PC-3 (cell line): ENCODE results near the gene SLC25A26. TPM values are rescaled to one million over a fixed set of nuclear protein-coding genes. Genes with fewer than 3 reads are reported as not detected.
"Not testable (repeated sequence)": the region's sequence is repeated elsewhere in the genome, so short reads cannot be mapped to it uniquely, and the experiment has no call there.

Experiments used
- ATAC-seq: fragments of 200-7000 bp; cut with Tn5 transposase; 2 replicates; pipeline ENCODE4 v1.9.1; 2020; ENCODE audit warnings: mild to moderate bottlenecking, moderate library complexity
- BruUV-seq: library from RNA; stranded (reverse); fragments of 400-500 nt; replicated peaks from 2 replicates; lab custom pipeline; 2021; lab: Mats Ljungman, UMichigan
- CTCF ChIA-PET: fragments of 300-600 bp; sonication (Branson Sonifier 250); formaldehyde crosslinking; loops from one replicate; lab custom pipeline; 2022; ENCODE audit warnings: antibody characterized with exemption; lab: Charles Lee
- POLR2A ChIA-PET: fragments of 300-600 bp; sonication (Branson Sonifier 250); formaldehyde crosslinking; loops from one replicate; lab custom pipeline; 2022; ENCODE audit warnings: antibody characterized with exemption; ENCODE audit not compliant: unreplicated experiment; lab: Charles Lee
- DNase-seq: peaks from one replicate; pipeline ENCODE4 v3.0.0-alpha.2; 2015
- H2AFZ ChIP-seq: fragments of 300-600 bp; sonication (generic); 2 replicates; pipeline ENCODE4 v1.6.0; 2016; ENCODE audit warnings: antibody characterized with exemption, low read length
- H3F3A ChIP-seq: fragments of 300-600 bp; sonication (generic); one replicate; pipeline ENCODE4 v1.6.0; 2017; ENCODE audit warnings: antibody characterized with exemption, low read length, control low read depth, mild to moderate bottlenecking; ENCODE audit not compliant: unreplicated experiment
- H3K27ac ChIP-seq: fragments of 300-600 bp; sonication (generic); 2 replicates; pipeline ENCODE4 v1.5.1; 2016; ENCODE audit warnings: mild to moderate bottlenecking, low read length
- H3K27me3 ChIP-seq: fragments of 300-600 bp; sonication (generic); 2 replicates; pipeline ENCODE4 v1.6.1; 2016; ENCODE audit warnings: low read length, mixed read lengths
- H3K36me3 ChIP-seq: fragments of 300-600 bp; sonication (generic); 2 replicates; pipeline ENCODE4 v1.6.1; 2016; ENCODE audit warnings: low read depth, mixed run types, low read length, mixed read lengths
- H3K4me1 ChIP-seq: fragments of 300-600 bp; sonication (generic); 2 replicates; pipeline ENCODE4 v1.5.1; 2016; ENCODE audit warnings: low read length; ENCODE audit not compliant: insufficient read depth
- H3K4me2 ChIP-seq: fragments of 300-600 bp; sonication (generic); 2 replicates; pipeline ENCODE4 v1.6.0; 2016; ENCODE audit warnings: low read length
- H3K4me3 ChIP-seq: fragments of 300-600 bp; sonication (generic); 2 replicates; pipeline ENCODE4 v1.5.1; 2016; ENCODE audit warnings: mild to moderate bottlenecking, low read length, mixed read lengths
- H3K79me2 ChIP-seq: fragments of 300-600 bp; sonication (generic); 2 replicates; pipeline ENCODE4 v1.6.1; 2017; ENCODE audit warnings: low read length, mixed read lengths
- H3K9ac ChIP-seq: fragments of 300-600 bp; sonication (generic); 2 replicates; pipeline ENCODE4 v1.6.0; 2016; ENCODE audit warnings: mild to moderate bottlenecking, low read length
- H3K9me2 ChIP-seq: fragments of 300-600 bp; sonication (generic); replicated peaks from 2 replicates; pipeline ENCODE4 v1.6.1; 2016; ENCODE audit warnings: mixed run types, low read length, mixed read lengths
- H3K9me3 ChIP-seq: fragments of 300-600 bp; sonication (generic); 2 replicates; pipeline ENCODE4 v1.6.1; 2016; ENCODE audit warnings: low read length, mixed read lengths
- H4K20me1 ChIP-seq: fragments of 300-600 bp; sonication (generic); 2 replicates; pipeline ENCODE4 v1.6.1; 2016; ENCODE audit warnings: low read length, mixed read lengths
- EZH2 ChIP-seq: fragments of 300-600 bp; sonication (generic); IDR thresholded peaks from one replicate; pipeline ENCODE4 v1.6.1; 2017; ENCODE audit warnings: antibody characterized with exemption, mild to moderate bottlenecking, low read length; ENCODE audit not compliant: unreplicated experiment
- EZH2phosphoT487 ChIP-seq: fragments of 300-600 bp; sonication (generic); IDR thresholded peaks from 2 replicates; pipeline ENCODE4 v1.6.1; 2018; ENCODE audit warnings: mild to moderate bottlenecking, antibody characterized with exemption, low read length, borderline replicate concordance
- intact Hi-C: fragments of 100-400 bp; cut with micrococcal nuclease; formaldehyde crosslinking; loops from 2 replicates; pipeline ENCODE4 v1.9.0; 2023
- total RNA-seq: library from RNA; depleted of rRNA; stranded (reverse); fragments of >200 nt; gene quantifications from 2 replicates; pipeline ENCODE4 v1.2.3, GENCODE V29; 2014
- TF ChIP-seq, protein P1 (sequence below): fragments of 300-600 bp; sonication (generic); conservative IDR thresholded peaks from 2 replicates; pipeline ENCODE4 v1.5.1; 2017; ENCODE audit warnings: antibody characterized with exemption, low read depth, mild to moderate bottlenecking, low read length

Gene SLC25A26
- total RNA-seq, 1 experiment from 2014 or later = 7.9 TPM

GRCh38 chr3:66416556-66417304, 195.9 kb downstream of the SLC25A26 start:
- TF ChIP-seq EZH2 (no peak), EZH2phosphoT487 (no peak)
- TF ChIP-seq, protein P1, sequence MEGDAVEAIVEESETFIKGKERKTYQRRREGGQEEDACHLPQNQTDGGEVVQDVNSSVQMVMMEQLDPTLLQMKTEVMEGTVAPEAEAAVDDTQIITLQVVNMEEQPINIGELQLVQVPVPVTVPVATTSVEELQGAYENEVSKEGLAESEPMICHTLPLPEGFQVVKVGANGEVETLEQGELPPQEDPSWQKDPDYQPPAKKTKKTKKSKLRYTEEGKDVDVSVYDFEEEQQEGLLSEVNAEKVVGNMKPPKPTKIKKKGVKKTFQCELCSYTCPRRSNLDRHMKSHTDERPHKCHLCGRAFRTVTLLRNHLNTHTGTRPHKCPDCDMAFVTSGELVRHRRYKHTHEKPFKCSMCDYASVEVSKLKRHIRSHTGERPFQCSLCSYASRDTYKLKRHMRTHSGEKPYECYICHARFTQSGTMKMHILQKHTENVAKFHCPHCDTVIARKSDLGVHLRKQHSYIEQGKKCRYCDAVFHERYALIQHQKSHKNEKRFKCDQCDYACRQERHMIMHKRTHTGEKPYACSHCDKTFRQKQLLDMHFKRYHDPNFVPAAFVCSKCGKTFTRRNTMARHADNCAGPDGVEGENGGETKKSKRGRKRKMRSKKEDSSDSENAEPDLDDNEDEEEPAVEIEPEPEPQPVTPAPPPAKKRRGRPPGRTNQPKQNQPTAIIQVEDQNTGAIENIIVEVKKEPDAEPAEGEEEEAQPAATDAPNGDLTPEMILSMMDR = no peak
- no peaks in the 10 kb centered on the region for H3K27me3 ChIP-seq
- no peaks in the 10 kb centered on the region for H3K36me3 ChIP-seq
- no peaks in the 10 kb centered on the region for H3F3A ChIP-seq
- H2AFZ ChIP-seq = no peak overlapping the region
- no TSS peak for BruUV-seq
- no peaks in the 10 kb centered on the region for H3K4me1 ChIP-seq
- H3K27ac ChIP-seq = no peak overlapping the region
- H3K9me2 ChIP-seq = no peaks in the 10 kb centered on the region
- no peak overlapping the region for H3K4me3 ChIP-seq
- DNase-seq (no peak), ATAC-seq (no peak)
- ChIA-PET POLR2A (no interaction called here), CTCF (no interaction called here)
- no peak overlapping the region for H3K4me2 ChIP-seq
- intact Hi-C loops = no loop called here
- no peaks in the 10 kb centered on the region for H3K9me3 ChIP-seq
- no peak overlapping the region for H3K9ac ChIP-seq
- H4K20me1 ChIP-seq = no peaks in the 10 kb centered on the region
- no peaks in the 10 kb centered on the region for H3K79me2 ChIP-seq

- H3F3A ChIP-seq = no peaks in the 10 kb centered on the region
- H3K4me2 ChIP-seq = no peak overlapping the region
- intact Hi-C loops = no loop called here
- no peak overlapping the region for H2AFZ ChIP-seq
- no TSS peak for BruUV-seq
- no peak overlapping the region for H3K4me3 ChIP-seq
- ATAC-seq (no peak), DNase-seq (no peak)
- no peaks in the 10 kb centered on the region for H3K9me2 ChIP-seq
- no peaks in the 10 kb centered on the region for H3K4me1 ChIP-seq
- CTCF ChIA-PET = no interaction called here
- POLR2A ChIA-PET = no interaction called here
- H3K27ac ChIP-seq = no peak overlapping the region
- no peak overlapping the region for H3K9ac ChIP-seq
- no peaks in the 10 kb centered on the region for H3K36me3 ChIP-seq
- H3K79me2 ChIP-seq = no peaks in the 10 kb centered on the region
- H3K27me3 ChIP-seq = no peaks in the 10 kb centered on the region
- no peaks in the 10 kb centered on the region for H4K20me1 ChIP-seq
- H3K9me3 ChIP-seq = no peaks in the 10 kb centered on the region
- TF ChIP-seq, protein P1 = no peak
- TF ChIP-seq EZH2 = no peak
- TF ChIP-seq EZH2phosphoT487 = no peak
Measured at GRCh38 chr3:66418475-66418931, 197.7 kb downstream of the SLC25A26 start.

DNA sequence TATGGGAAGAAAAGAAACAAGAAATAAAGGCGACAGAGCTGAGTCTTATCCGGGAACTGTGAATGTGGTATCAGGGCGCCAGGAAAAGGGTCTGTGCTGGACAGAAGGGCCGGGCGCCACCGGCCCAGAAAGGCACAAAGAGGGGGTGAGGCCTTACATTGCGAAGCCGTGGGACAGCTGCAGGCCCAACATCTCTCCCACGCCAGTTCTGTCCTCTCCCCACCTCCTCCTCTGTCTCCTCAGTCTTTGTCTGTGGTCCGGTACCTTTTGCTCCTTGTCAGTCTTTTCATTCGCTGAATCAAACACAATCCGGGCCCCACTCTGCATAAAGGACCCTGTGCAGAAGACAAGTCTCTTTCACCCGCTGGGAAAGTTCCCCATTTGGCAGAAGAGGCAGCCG, 198.2 kb downstream of the SLC25A26 start:
- H3K79me2 ChIP-seq = no peaks in the 10 kb centered on the region
- no peak for DNase-seq
- no peak overlapping the region for H3K4me2 ChIP-seq
- H3K36me3 ChIP-seq = no peaks in the 10 kb centered on the region
- H4K20me1 ChIP-seq = no peaks in the 10 kb centered on the region
- POLR2A ChIA-PET = no interaction called here
- no peak overlapping the region for H3K4me3 ChIP-seq
- H3K27ac ChIP-seq = no peak overlapping the region
- no peak for ATAC-seq
- no peaks in the 10 kb centered on the region for H3K4me1 ChIP-seq
- no TSS peak for BruUV-seq
- no peaks in the 10 kb centered on the region for H3K9me2 ChIP-seq
- intact Hi-C loops = no loop called here
- H3K27me3 ChIP-seq = no peaks in the 10 kb centered on the region
- TF ChIP-seq EZH2 (no peak), EZH2phosphoT487 (no peak)
- TF ChIP-seq, protein P1 = no peak
- no peaks in the 10 kb centered on the region for H3K9me3 ChIP-seq
- H2AFZ ChIP-seq = no peak overlapping the region
- CTCF ChIA-PET = no interaction called here
- H3F3A ChIP-seq = no peaks in the 10 kb centered on the region
- H3K9ac ChIP-seq = no peak overlapping the region

- ATAC-seq = not testable (repeated sequence)
Measured at GRCh38 chr3:66421144-66421543, 200.3 kb downstream of the SLC25A26 start.

More at GRCh38 chr3:66421144-66421543, 200.3 kb downstream of the SLC25A26 start:
- H3K9me3 ChIP-seq, BruUV-seq, H3K4me1 ChIP-seq, H3K27ac ChIP-seq, H3K9ac ChIP-seq, H3K4me3 ChIP-seq, H4K20me1 ChIP-seq, intact Hi-C loops, POLR2A ChIA-PET, H3K79me2 ChIP-seq, H3F3A ChIP-seq, DNase-seq, CTCF ChIA-PET, H3K4me2 ChIP-seq, H3K9me2 ChIP-seq, H3K36me3 ChIP-seq, H3K27me3 ChIP-seq, H2AFZ ChIP-seq: not testable (repeated sequence)
